ENCODE results near the gene UCN.
A peak's percentile ranks its signal among the peaks of the same experiment; 100 is the strongest.

UCN gene

GRCh38 chr2:27264253-27264752, 43.9 kb downstream of the UCN start:
- DNase-seq (ENCODE audit: insufficient read length) (no peak), FAIRE-seq (no peak)
- TF ChIP-seq POLR2A (IDR thresholded peaks at IDR 0.05; ENCODE audit: low read depth, low read length), result no peak
- no peak for TF ChIP-seq TAF1 (IDR thresholded peaks at IDR 0.05; ENCODE audit: borderline replicate concordance, low read depth, low read length)
- no peak for TF ChIP-seq POLR2AphosphoS5 (IDR thresholded peaks at IDR 0.05; ENCODE audit: low read depth, low read length)

GRCh38 chr2:27263287-27264252, 44.7 kb downstream of the UCN start:
- TF ChIP-seq TAF1 (IDR thresholded peaks at IDR 0.05; ENCODE audit: borderline replicate concordance, low read depth, low read length), result no peak
- TF ChIP-seq POLR2AphosphoS5 (IDR thresholded peaks at IDR 0.05; ENCODE audit: low read depth, low read length), result no peak
- no peak for TF ChIP-seq POLR2A (IDR thresholded peaks at IDR 0.05; ENCODE audit: low read depth, low read length)
- FAIRE-seq, result no peak
- no peak for DNase-seq (ENCODE audit: insufficient read length)

GRCh38 chr2:27262379-27263286, 45.6 kb downstream of the UCN start, which contains the start of gene SLC30A3:
Gene SLC30A3 (minus strand): TSS chr2:27263047. CDS start chr2:27262906, 141 bp downstream.
- TF ChIP-seq POLR2AphosphoS5 (IDR thresholded peaks at IDR 0.05; ENCODE audit: low read depth, low read length) (no peak), TAF1 (IDR thresholded peaks at IDR 0.05; ENCODE audit: borderline replicate concordance, low read depth, low read length) (no peak), POLR2A (IDR thresholded peaks at IDR 0.05; ENCODE audit: low read depth, low read length) (no peak)
- peak; percentile 21 for FAIRE-seq
- DNase-seq (ENCODE audit: insufficient read length), result peak; percentile 92

- no peak for FAIRE-seq
- TF ChIP-seq POLR2AphosphoS5 (IDR thresholded peaks at IDR 0.05; ENCODE audit: low read depth, low read length) (no peak), TAF1 (IDR thresholded peaks at IDR 0.05; ENCODE audit: borderline replicate concordance, low read depth, low read length) (no peak), POLR2A (IDR thresholded peaks at IDR 0.05; ENCODE audit: low read depth, low read length) (no peak)
- no peak for DNase-seq (ENCODE audit: insufficient read length)
These were observed 46.3 kb downstream of the UCN start for GRCh38 chr2:27261926-27262298.

GRCh38 chr2:27261241-27261925, 46.9 kb downstream of the UCN start:
- no peak for DNase-seq (ENCODE audit: insufficient read length)
- no peak for FAIRE-seq
- TF ChIP-seq POLR2A (IDR thresholded peaks at IDR 0.05; ENCODE audit: low read depth, low read length) (no peak), POLR2AphosphoS5 (IDR thresholded peaks at IDR 0.05; ENCODE audit: low read depth, low read length) (no peak), TAF1 (IDR thresholded peaks at IDR 0.05; ENCODE audit: borderline replicate concordance, low read depth, low read length) (no peak)

- DNase-seq (ENCODE audit: insufficient read length) (no peak), FAIRE-seq (no peak)
- TF ChIP-seq POLR2A (IDR thresholded peaks at IDR 0.05; ENCODE audit: low read depth, low read length) (no peak), POLR2AphosphoS5 (IDR thresholded peaks at IDR 0.05; ENCODE audit: low read depth, low read length) (no peak), TAF1 (IDR thresholded peaks at IDR 0.05; ENCODE audit: borderline replicate concordance, low read depth, low read length) (no peak)
These were observed 50.2 kb downstream of the UCN start for GRCh38 chr2:27258051-27258450.
